Measurements from ENCODE around the gene VPS54.
A peak's percentile ranks its signal among the peaks of the same experiment; 100 is the strongest.

- TF ChIP-seq EZH2 (IDR thresholded peaks at IDR 0.05), result no peak
- TF ChIP-seq CTCF (IDR thresholded peaks at IDR 0.05), result no peak
- TF ChIP-seq EZH2phosphoT487 (IDR thresholded peaks at IDR 0.05), result peak; percentile 63
Measured at GRCh38 chr2:63992061-63992685, 27.1 kb downstream of the VPS54 start.
